SIG-M5 (cell line): Measurements from ENCODE around the gene NDUFA7.
"Not testable (repeated sequence)": the region's sequence is repeated elsewhere in the genome, so short reads cannot be mapped to it uniquely, and the experiment has no call there.

Source experiments
- DNase-seq: peaks from one replicate; lab custom pipeline; 2025; lab: John Stamatoyannopoulos, UW

The NDUFA7 gene

DNA sequence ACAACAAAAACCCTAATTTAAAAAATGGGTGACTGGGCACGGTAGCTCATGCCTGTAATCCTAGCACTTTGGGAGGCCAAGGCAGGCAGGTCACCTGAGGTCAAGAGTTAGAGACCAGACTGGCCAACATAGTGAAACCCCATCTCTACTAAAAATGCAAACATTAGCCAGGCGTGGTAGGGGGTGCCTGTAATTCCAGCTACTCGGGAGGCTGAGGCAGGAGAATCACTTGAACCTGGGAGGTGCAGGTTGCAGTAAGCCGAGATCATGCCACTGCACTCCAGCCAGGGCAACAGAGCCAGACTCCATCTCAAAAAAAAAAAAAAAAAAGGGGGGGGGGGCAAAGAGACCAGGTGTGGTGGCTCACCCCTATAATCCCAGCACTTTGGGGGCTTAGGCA, 56.9 kb downstream of the NDUFA7 start:
- DNase-seq, result not testable (repeated sequence)

DNA sequence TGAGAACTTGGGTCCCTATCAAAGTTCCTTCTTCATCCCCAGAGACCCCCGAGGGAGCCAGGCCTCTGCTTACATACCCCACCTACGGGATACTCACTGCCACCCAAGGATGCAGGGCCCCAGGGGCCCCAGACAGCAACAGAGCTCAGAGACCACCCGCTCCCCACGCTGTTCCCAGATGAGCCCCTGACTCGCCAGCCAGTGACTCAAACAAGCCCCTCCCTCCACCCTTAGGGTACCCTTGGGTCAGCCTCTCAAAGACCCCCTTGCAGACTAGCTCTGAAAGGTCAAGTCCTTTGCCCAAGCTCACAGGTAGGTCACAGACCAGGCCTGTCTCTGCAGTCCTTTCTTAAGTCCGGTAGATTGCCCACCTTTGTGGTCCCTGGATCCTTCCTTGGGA, 58.7 kb downstream of the NDUFA7 start:
- no peak for DNase-seq

- no peak for DNase-seq
These were observed 59.3 kb downstream of the NDUFA7 start for GRCh38 chr19:8261881-8262280.

- no peak for DNase-seq
These were observed 59.8 kb downstream of the NDUFA7 start for GRCh38 chr19:8261347-8261746.
